ENCODE data around the gene FOLR2.

GRCh38 chr11:72226701-72227100 is 10.1 kb downstream of the FOLR2 start:
- TF ChIP-seq POLR2A (IDR thresholded peaks at IDR 0.05; ENCODE audit: control extremely low read depth in 1 of 2, low read depth in 2 of 2, low read length in 2 of 2) (no peak), SIN3A (conservative IDR thresholded peaks at IDR 0.05 in 1 of 2, IDR thresholded peaks at IDR 0.05 in 1 of 2; ENCODE audit: low read depth in 1 of 2, low read length in 2 of 2) (no peak)

All from H1 (cell line).